Panc1 (cell line): ENCODE data around the gene UTP20. TPM values are rescaled to one million over a fixed set of nuclear protein-coding genes. Genes with fewer than 3 reads are reported as not detected.
"Not testable (repeated sequence)": the region's sequence is repeated elsewhere in the genome, so short reads cannot be mapped to it uniquely, and the experiment has no call there.

Source experiments
- ATAC-seq: fragments of 200-7000 bp; cut with Tn5 transposase; 2 replicates; pipeline ENCODE4 v1.9.1; 2020; ENCODE audit warnings: mild to moderate bottlenecking, moderate library complexity
- BruUV-seq: library from RNA; stranded (reverse); fragments of 400-500 nt; replicated peaks from 2 replicates; lab custom pipeline; 2021; lab: Mats Ljungman, UMichigan
- CTCF ChIA-PET: fragments of 300-600 bp; sonication (Branson Sonifier 250); formaldehyde crosslinking; loops from one replicate; lab custom pipeline; 2022; ENCODE audit warnings: antibody characterized with exemption; lab: Charles Lee
- POLR2A ChIA-PET: fragments of 300-600 bp; sonication (Branson Sonifier 250); formaldehyde crosslinking; loops from one replicate; lab custom pipeline; 2022; ENCODE audit warnings: antibody characterized with exemption; lab: Charles Lee
- DNase-seq: peaks from one replicate; pipeline ENCODE4 v3.0.0-alpha.2; 2010; ENCODE audit warnings: low read depth, low spot score
- H3K27ac ChIP-seq: 2 replicates; pipeline ENCODE4 v1.5.1; 2011; ENCODE audit warnings: mild to moderate bottlenecking, low read length, inconsistent platforms
- H3K27me3 ChIP-seq: fragments of 200-500 bp; sonication (Bioruptor generic); 2 replicates; pipeline ENCODE4 v1.6.0; 2014; ENCODE audit warnings: low read length, inconsistent platforms; ENCODE audit not compliant: control insufficient read depth, insufficient read depth
- H3K36me3 ChIP-seq: fragments of 200-500 bp; sonication (Bioruptor generic); 2 replicates; pipeline ENCODE4 v1.5.1; 2014; ENCODE audit warnings: inconsistent platforms, mild to moderate bottlenecking, low read length, moderate library complexity; ENCODE audit not compliant: control insufficient read depth, insufficient read depth
- H3K4me1 ChIP-seq: 2 replicates; pipeline ENCODE4 v1.5.1; 2011; ENCODE audit warnings: inconsistent platforms, mild to moderate bottlenecking, low read length, moderate library complexity; ENCODE audit not compliant: control insufficient read depth, insufficient read depth
- H3K4me3 ChIP-seq, 2 experiments: 2 replicates each; pipeline ENCODE4 v1.5.1; 2011 to 2012; ENCODE audit warnings: low read depth in 2 of 2, low read length in 2 of 2, mild to moderate bottlenecking in 2 of 2, inconsistent platforms in 1 of 2, moderate library complexity in 1 of 2
- H3K9me3 ChIP-seq: fragments of 200-500 bp; sonication (Bioruptor generic); 2 replicates; pipeline ENCODE4 v1.5.1; 2014; ENCODE audit warnings: low read depth, mild to moderate bottlenecking, inconsistent platforms, low read length, moderate library complexity; ENCODE audit not compliant: control insufficient read depth, insufficient read depth
- CTCF ChIP-seq: fragments of 450-650 bp; IDR thresholded peaks from 2 replicates; pipeline ENCODE4 v1.5.1; 2017; ENCODE audit warnings: mild to moderate bottlenecking
- POLR2AphosphoS5 ChIP-seq: IDR thresholded peaks from 2 replicates; pipeline ENCODE4 v1.6.1; 2012; ENCODE audit warnings: mild to moderate bottlenecking, low read depth, low read length, moderate library complexity
- REST ChIP-seq, 2 experiments: IDR thresholded peaks; 2 replicates each; pipeline ENCODE4 v1.6.1; 2011 to 2012; ENCODE audit warnings: low read depth in 2 of 2, control low read depth in 1 of 2, low read length in 1 of 2, mild to moderate bottlenecking in 1 of 2, moderate library complexity in 1 of 2; ENCODE audit not compliant: insufficient read depth in 1 of 2
- SIN3A ChIP-seq: IDR thresholded peaks from 2 replicates; pipeline ENCODE4 v1.6.1; 2012; ENCODE audit warnings: low read depth, mild to moderate bottlenecking, low read length, moderate library complexity, borderline replicate concordance; ENCODE audit not compliant: insufficient read depth
- TCF7L2 ChIP-seq: IDR thresholded peaks from 2 replicates; pipeline ENCODE4 v1.6.1; 2011; ENCODE audit warnings: mild to moderate bottlenecking, low read depth, low read length, inconsistent platforms
- in situ Hi-C: cut with HindIII; loops from 2 replicates; pipeline ENCODE4 v1.10.0; 2016; ENCODE audit warnings: low sequenced_read_pairs, low pct_unique_long_range_greater_than_20kb
- intact Hi-C: fragments of 100-400 bp; cut with micrococcal nuclease; formaldehyde crosslinking; loops from one replicate; pipeline ENCODE4 v1.10.0; 2022; ENCODE audit not compliant: unreplicated experiment
- total RNA-seq: library from RNA; stranded (reverse); gene quantifications from one replicate; pipeline ENCODE4 v1.2.1, GENCODE V29; 2021; ENCODE audit not compliant: unreplicated experiment

UTP20 gene
- total RNA-seq, 1 experiment from 2014 or later: 33.5 TPM

- no peak overlapping the region for H3K4me3 ChIP-seq
- no peaks in the 10 kb centered on the region for H3K36me3 ChIP-seq
- H3K27ac ChIP-seq: no peak overlapping the region
- BruUV-seq: no TSS peak
- ATAC-seq (peak; percentile 82), DNase-seq (peak; percentile 68)
- no peaks in the 10 kb centered on the region for H3K4me1 ChIP-seq
- ChIA-PET CTCF (no interaction called here), POLR2A (no interaction called here)
- in situ Hi-C loops (no loop called here), intact Hi-C loops (loop anchor here (5.0 to 10.0 kb wide), 3 partner anchors 280 to 418 kb away; partner anchors contain the start of genes CHPT1 and GNPTAB)
- H3K27me3 ChIP-seq: no peaks in the 10 kb centered on the region; the same call in 1 of the 2 replicates
- no peaks in the 10 kb centered on the region for H3K9me3 ChIP-seq
- TF ChIP-seq POLR2AphosphoS5 (no peak), CTCF (peak; percentile 61; the same call in 1 of the 2 replicates)
Observed at GRCh38 chr12:101414533-101415119, 134.7 kb downstream of the UTP20 start.

- no peak for DNase-seq
- Histone ChIP-seq H3K27ac (no peak overlapping the region), H3K27me3 (no peaks in the 10 kb centered on the region; the same call in 1 of the 2 replicates), H3K4me1 (no peaks in the 10 kb centered on the region), H3K4me3 (no peak overlapping the region), H3K9me3 (no peaks in the 10 kb centered on the region), H3K36me3 (no peaks in the 10 kb centered on the region)
- ChIA-PET POLR2A (no interaction called here), CTCF (no interaction called here)
- TF ChIP-seq TCF7L2 (no peak), REST (IDR thresholded peaks at IDR 0.05; ENCODE audit: insufficient read depth in 1 of 2, low read depth in 2 of 2, low read length in 1 of 2) (no peak), POLR2AphosphoS5 (no peak), CTCF (no peak), SIN3A (no peak)
- ATAC-seq: no peak
- BruUV-seq: no TSS peak
- intact Hi-C loops: loop anchor here (10.0 kb wide), 1 partner anchor 280 kb away; the partner anchor contains the start of gene CHPT1
- in situ Hi-C loops: no loop called here
Observed at GRCh38 chr12:101415228-101415627, 135.3 kb downstream of the UTP20 start.

GRCh38 chr12:101422066-101422465 is 142.2 kb downstream of the UTP20 start:
- H3K27ac ChIP-seq, H3K4me1 ChIP-seq, BruUV-seq, DNase-seq, intact Hi-C loops, H3K27me3 ChIP-seq, H3K36me3 ChIP-seq, ATAC-seq, in situ Hi-C loops, H3K4me3 ChIP-seq, H3K9me3 ChIP-seq: not testable (repeated sequence)
- ChIA-PET POLR2A (interaction anchor here (0.6 kb wide), 1 partner anchor 1668 kb away, joined by 3 read pairs; no protein-coding TSS in a partner anchor), CTCF (interaction anchor here (0.7 kb wide), 1 partner anchor 15 kb away, joined by 7 read pairs; the partner anchor contains the start of gene ARL1)
